PC-9 (cell line): ENCODE results near the gene RBMS2.

Experiments used
- CTCF ChIP-seq: fragments of 200-600 bp; sonication (generic); conservative IDR thresholded peaks from 2 replicates; pipeline ENCODE4 v1.6.1; 2017; ENCODE audit warnings: mixed run types, antibody characterized with exemption, mild to moderate bottlenecking, moderate library complexity
- EZH2 ChIP-seq: fragments of 200-600 bp; sonication (generic); IDR thresholded peaks from 2 replicates; pipeline ENCODE4 v1.8.0; 2017; ENCODE audit warnings: antibody characterized with exemption, low read depth

- TF ChIP-seq CTCF (no peak), EZH2 (no peak)
Observed at GRCh38 chr12:56522411-56523193, 982 bp downstream of the RBMS2 start.
